Retinal pigment epithelial cell (primary cell): Measurements from ENCODE around the gene EHMT1.
"Not testable (repeated sequence)": the region's sequence is repeated elsewhere in the genome, so short reads cannot be mapped to it uniquely, and the experiment has no call there.

Experiments used
- DNase-seq: peaks from one replicate; pipeline ENCODE4 v3.0.0-alpha.2; 2010; ENCODE audit warnings: low read depth
- H3K4me3 ChIP-seq: 2 replicates; pipeline ENCODE4 v1.5.1; 2011; ENCODE audit warnings: mild to moderate bottlenecking, low read length, control low read depth, moderate library complexity
- TF ChIP-seq, protein P1 (sequence below): conservative IDR thresholded peaks from 2 replicates; pipeline ENCODE4 v1.5.1; 2011; ENCODE audit warnings: low read depth, low read length, control low read depth, inconsistent platforms

EHMT1 gene

DNA sequence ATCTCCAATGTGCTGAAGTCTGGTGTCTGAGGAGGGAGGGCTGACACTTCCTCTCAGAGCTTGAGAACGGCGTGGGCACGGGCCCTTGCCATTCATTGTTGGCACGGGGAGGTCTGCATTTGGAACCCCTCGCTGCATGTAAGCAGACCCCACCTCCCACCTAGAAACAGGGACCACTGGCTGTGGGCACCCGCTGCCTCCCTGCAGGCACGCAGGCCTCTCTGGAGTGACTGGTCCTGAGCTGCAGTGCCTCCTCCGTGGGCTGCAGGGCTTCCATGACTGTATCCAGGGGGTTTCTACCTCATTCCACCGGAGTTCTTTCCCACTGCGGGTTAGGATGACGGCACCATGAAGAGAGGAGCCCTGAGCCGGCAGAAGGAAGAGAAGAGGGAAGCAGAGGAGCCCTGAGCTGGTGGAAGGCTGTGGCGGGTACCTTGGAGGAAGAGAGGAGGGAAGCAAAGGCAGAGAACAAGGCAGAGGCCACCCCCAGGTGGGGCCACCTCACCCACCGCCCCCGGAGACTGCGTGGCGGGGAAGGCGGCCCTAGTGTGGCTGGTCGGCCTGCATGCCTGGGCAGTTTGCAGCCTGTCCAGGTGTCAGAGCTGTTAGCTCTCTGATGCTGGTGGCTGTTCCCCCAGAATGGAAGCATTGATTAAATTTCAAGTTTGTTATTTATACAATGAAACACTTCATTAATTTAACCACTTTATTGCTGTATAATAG, 183.9 kb downstream of the EHMT1 start:
- no peak for DNase-seq
- TF ChIP-seq, protein P1, sequence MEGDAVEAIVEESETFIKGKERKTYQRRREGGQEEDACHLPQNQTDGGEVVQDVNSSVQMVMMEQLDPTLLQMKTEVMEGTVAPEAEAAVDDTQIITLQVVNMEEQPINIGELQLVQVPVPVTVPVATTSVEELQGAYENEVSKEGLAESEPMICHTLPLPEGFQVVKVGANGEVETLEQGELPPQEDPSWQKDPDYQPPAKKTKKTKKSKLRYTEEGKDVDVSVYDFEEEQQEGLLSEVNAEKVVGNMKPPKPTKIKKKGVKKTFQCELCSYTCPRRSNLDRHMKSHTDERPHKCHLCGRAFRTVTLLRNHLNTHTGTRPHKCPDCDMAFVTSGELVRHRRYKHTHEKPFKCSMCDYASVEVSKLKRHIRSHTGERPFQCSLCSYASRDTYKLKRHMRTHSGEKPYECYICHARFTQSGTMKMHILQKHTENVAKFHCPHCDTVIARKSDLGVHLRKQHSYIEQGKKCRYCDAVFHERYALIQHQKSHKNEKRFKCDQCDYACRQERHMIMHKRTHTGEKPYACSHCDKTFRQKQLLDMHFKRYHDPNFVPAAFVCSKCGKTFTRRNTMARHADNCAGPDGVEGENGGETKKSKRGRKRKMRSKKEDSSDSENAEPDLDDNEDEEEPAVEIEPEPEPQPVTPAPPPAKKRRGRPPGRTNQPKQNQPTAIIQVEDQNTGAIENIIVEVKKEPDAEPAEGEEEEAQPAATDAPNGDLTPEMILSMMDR = no peak

DNA sequence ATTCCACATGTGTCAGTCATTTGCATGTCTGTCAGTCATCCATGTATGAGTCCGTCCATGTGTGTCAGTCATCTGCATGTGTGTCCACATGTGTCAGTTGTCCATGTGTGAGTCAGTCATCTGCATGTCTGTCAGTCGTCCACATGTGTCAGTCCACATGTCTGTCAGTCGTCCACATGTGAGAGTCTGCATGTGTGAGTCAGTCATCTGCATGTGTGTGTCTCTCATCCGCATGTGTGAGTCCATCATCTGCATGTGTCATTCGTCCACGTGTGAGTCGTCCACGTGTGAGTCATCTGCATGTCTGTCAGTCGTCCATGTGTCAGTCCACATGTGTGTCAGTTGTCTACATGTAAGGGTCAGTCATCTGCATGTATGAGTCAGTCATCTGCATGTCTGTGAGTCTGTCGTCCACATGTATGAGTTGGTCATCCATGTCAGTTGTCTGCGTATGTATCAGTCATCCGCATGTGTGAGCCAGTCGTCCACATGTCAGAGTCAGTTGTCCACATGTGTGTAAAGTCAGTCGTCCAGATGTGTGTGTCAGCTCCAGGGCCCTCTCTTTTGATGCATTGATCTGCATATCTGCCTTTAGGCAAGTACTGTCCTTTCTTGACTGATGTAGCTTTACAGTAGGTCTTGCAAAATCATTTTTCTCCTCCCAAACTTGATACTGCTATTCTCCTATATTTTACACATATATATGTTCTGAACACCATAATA, 186.3 kb downstream of the EHMT1 start:
- DNase-seq = no peak
- no peak overlapping the region for H3K4me3 ChIP-seq
- TF ChIP-seq, protein P1 = no peak

More for the DNA sequence above, 183.9 kb downstream of the EHMT1 start:
- no peak overlapping the region for H3K4me3 ChIP-seq

DNA sequence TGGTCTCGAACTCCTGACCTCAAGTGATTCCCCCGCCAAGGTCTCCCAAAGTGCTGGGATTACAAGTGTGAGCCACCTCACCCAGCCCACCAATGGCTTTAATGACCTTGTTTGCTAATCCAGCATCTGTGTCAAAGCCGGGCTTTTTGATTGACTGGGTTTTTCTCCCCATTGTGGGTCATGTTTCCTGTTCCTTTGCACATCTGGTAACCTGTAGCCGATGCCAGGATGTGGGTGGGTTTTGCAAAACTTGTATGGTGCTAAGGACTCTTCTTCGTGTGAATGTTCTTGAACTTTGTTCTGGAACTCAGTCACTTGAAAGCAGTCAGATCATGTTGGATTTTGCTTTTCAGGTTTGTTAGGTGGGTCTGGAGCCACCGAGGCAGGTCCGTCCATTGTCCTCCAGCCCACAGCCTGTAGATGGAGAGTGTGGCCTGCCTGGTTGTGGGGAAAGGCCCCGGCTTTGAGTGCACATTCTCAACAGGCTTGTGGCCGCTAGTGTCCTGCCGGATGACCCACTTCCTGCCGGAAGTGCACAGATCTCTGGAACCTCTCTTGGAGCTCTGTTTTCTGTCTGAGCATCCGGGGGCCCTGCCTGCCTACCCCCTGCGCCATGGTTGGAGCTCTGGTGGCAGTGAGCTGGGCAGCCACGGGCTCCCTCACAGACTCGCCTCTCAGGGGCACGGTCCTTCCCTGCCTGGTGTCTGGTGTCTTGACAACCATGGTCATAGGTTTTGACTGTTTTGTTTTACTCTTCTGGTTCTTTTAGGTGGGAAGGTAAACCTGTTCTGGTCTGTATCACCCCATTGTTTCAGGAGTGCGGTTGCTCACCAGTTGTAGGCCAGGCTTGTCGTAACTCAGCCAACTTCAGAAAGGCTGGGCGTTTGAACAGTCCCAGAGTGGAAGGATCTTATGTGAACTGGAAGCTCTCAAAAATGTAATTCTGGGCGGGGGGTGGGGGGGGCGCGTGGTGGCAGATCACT, 189.2 kb downstream of the EHMT1 start:
- DNase-seq = no peak
- TF ChIP-seq, protein P1 = no peak
- H3K4me3 ChIP-seq = no peak overlapping the region

DNA sequence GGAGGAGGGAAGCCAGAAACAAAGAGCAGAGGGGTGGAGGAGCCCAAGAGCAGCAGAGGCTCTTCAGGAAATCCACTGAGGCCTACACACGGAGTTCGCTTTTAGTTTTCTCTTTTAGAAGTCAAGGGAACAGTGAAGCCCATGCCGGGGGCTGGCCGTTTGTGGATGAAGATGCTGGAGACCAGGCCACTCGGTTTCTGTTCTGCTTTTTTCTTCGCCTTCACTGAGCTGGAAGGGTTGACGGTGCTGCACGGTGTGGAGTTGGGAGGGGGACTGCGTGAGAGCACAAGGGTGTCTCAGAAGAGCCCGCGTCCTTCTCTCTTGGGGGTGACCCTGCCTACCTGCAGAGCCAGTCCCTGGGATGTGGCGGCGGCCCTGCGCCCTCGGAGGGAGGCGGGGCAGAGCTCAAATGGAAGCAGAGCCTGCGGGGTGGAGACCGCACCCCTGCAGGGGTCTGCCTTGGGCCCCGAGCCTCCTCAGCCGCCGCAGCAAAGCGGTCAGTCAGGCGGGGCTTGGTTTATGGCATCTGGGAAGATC, 190.3 kb downstream of the EHMT1 start:
- no peak for DNase-seq
- TF ChIP-seq, protein P1 = no peak
- no peak overlapping the region for H3K4me3 ChIP-seq

DNA sequence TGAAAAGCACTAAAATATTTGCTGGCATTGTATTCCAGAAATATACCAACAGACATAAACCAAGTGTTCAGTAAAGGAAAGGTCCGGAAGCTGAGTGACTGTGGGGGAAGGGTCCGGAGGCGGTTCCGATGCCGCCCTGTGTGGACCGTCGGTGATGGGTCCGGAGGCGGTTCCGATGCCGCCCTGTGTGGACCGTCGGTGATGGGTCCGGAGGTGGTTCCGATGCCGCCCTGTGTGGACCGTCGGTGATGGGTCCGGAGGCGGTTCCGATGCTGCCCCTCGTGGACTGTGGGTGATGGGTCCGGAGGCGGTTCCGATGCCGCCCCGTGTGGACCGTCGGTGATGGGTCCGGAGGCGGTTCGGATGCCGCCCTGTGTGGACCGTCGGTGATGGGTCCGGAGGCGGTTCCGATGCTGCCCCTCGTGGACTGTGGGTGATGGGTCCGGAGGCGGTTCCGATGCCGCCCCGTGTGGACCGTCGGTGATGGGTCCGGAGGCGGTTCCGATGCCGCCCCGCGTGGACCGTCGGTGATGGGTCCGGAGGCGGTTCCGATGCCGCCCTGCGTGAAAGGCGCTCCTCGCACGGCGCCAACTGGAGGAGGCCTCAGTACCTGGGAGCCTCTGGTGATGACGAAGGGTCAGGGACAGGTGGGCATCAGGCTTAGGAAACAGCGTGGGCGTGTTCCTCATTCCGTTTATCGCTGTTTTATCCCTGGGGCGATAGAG, 191.1 kb downstream of the EHMT1 start:
- DNase-seq, H3K4me3 ChIP-seq: not testable (repeated sequence)

DNA sequence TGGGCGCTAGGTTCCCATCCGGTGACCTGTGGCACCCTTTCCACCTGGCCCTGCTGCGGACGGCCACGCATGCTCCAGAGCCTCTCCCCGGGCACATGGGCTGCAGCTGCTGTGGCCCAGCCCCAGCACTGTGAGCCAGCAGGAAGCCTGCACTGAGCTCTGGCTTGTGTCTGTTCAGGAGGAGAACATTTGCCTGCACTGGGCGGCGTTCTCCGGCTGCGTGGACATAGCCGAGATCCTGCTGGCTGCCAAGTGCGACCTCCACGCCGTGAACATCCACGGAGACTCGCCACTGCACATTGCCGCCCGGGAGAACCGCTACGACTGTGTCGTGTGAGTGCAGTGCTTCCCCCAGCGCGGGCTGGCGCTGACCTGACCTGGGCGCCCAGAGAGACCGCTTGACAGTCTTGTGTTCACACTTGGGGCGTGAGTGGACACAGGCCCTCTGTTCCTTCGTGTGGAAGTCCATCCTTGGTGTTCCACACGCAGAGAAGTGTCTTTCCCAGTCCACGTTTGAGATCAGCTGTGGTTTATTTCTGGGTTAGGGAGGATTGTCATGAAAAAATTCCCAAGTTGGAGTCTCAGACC, 192.6 kb downstream of the EHMT1 start:
- no peak overlapping the region for H3K4me3 ChIP-seq

More for the DNA sequence above, 192.6 kb downstream of the EHMT1 start:
- TF ChIP-seq, protein P1 = no peak
- no peak for DNase-seq
